ENCODE measurements around the gene ARMC3. TPM values are rescaled to one million over a fixed set of nuclear protein-coding genes. Genes with fewer than 3 reads are reported as not detected.
A peak's percentile ranks its signal among the peaks of the same experiment; 100 is the strongest.

Gene ARMC3
- total RNA-seq, 1 experiment from 2014 or later = not detected

- no peaks in the 10 kb centered on the region for H3K36me3 ChIP-seq
- H3K27ac ChIP-seq = no peak overlapping the region
- no peak overlapping the region for H3K4me3 ChIP-seq
- DNase-seq = peak in 1 of 2 experiments; percentile 46
- H3K9me3 ChIP-seq (replicated peaks) = no peaks in the 10 kb centered on the region
- H3K4me1 ChIP-seq = peaks cover 11% of the 10 kb centered on the region
- no peaks in the 10 kb centered on the region for H3K27me3 ChIP-seq
These were observed 107.7 kb downstream of the ARMC3 start for GRCh38 chr10:23035569-23035968.

- DNase-seq = no peak
- no peaks in the 10 kb centered on the region for H3K4me1 ChIP-seq
- H3K27me3 ChIP-seq = no peaks in the 10 kb centered on the region
- H3K4me3 ChIP-seq = no peak overlapping the region
- H3K36me3 ChIP-seq = no peaks in the 10 kb centered on the region
- no peak overlapping the region for H3K27ac ChIP-seq
- H3K9me3 ChIP-seq (replicated peaks) = no peaks in the 10 kb centered on the region
These were observed 109.3 kb downstream of the ARMC3 start for GRCh38 chr10:23037152-23037551.

GRCh38 chr10:23037561-23037960, 109.7 kb downstream of the ARMC3 start:
- no peak for DNase-seq
- Histone ChIP-seq H3K4me3 (no peak overlapping the region), H3K36me3 (no peaks in the 10 kb centered on the region), H3K4me1 (no peaks in the 10 kb centered on the region), H3K9me3 (replicated peaks) (no peaks in the 10 kb centered on the region), H3K27ac (no peak overlapping the region), H3K27me3 (no peaks in the 10 kb centered on the region)

- Histone ChIP-seq H3K36me3 (no peaks in the 10 kb centered on the region), H3K4me1 (no peaks in the 10 kb centered on the region)
- DNase-seq = no peak
These were observed 110.3 kb downstream of the ARMC3 start for GRCh38 chr10:23038172-23038571.

GRCh38 chr10:23040002-23040401, 112.1 kb downstream of the ARMC3 start:
- Histone ChIP-seq H3K9me3 (replicated peaks) (no peaks in the 10 kb centered on the region), H3K4me1 (no peaks in the 10 kb centered on the region), H3K4me3 (no peak overlapping the region), H3K27me3 (no peaks in the 10 kb centered on the region), H3K36me3 (no peaks in the 10 kb centered on the region), H3K27ac (no peak overlapping the region)
- DNase-seq = no peak

More at GRCh38 chr10:23038172-23038571, 110.3 kb downstream of the ARMC3 start:
- Histone ChIP-seq H3K4me3 (no peak overlapping the region), H3K27ac (no peak overlapping the region), H3K27me3 (no peaks in the 10 kb centered on the region), H3K9me3 (replicated peaks) (no peaks in the 10 kb centered on the region)

- no peaks in the 10 kb centered on the region for H3K27me3 ChIP-seq
- peaks cover 19% of the 10 kb centered on the region for H3K4me1 ChIP-seq
- no peak overlapping the region for H3K27ac ChIP-seq
- no peaks in the 10 kb centered on the region for H3K36me3 ChIP-seq
- H3K9me3 ChIP-seq (replicated peaks) = no peaks in the 10 kb centered on the region
- H3K4me3 ChIP-seq = no peak overlapping the region
- peak; percentile 28 to 74 for DNase-seq
These were observed 118.2 kb downstream of the ARMC3 start for GRCh38 chr10:23046027-23046426.

GRCh38 chr10:23047201-23048050, 119.6 kb downstream of the ARMC3 start:
- no peak for DNase-seq
- H3K4me1 ChIP-seq = peaks cover 19% of the 10 kb centered on the region
- H3K4me3 ChIP-seq = no peak overlapping the region
- no peak overlapping the region for H3K27ac ChIP-seq
- no peaks in the 10 kb centered on the region for H3K36me3 ChIP-seq
- no peaks in the 10 kb centered on the region for H3K9me3 ChIP-seq (replicated peaks)
- H3K27me3 ChIP-seq = no peaks in the 10 kb centered on the region

GRCh38 chr10:23048191-23048590, 120.3 kb downstream of the ARMC3 start:
- no peak overlapping the region for H3K27ac ChIP-seq
- no peaks in the 10 kb centered on the region for H3K27me3 ChIP-seq
- no peak overlapping the region for H3K4me3 ChIP-seq
- peaks cover 21% of the 10 kb centered on the region for H3K4me1 ChIP-seq
- no peaks in the 10 kb centered on the region for H3K36me3 ChIP-seq
- no peak for DNase-seq
- H3K9me3 ChIP-seq (replicated peaks) = no peaks in the 10 kb centered on the region

- no peak for DNase-seq
- no peaks in the 10 kb centered on the region for H3K36me3 ChIP-seq
These were observed 123.4 kb downstream of the ARMC3 start for GRCh38 chr10:23051278-23051677.

GRCh38 chr10:23051855-23052331, 124.0 kb downstream of the ARMC3 start:
- no peak overlapping the region for H3K27ac ChIP-seq
- DNase-seq = no peak
- no peaks in the 10 kb centered on the region for H3K9me3 ChIP-seq (replicated peaks)
- no peaks in the 10 kb centered on the region for H3K36me3 ChIP-seq
- H3K4me3 ChIP-seq = no peak overlapping the region
- no peaks in the 10 kb centered on the region for H3K27me3 ChIP-seq
- H3K4me1 ChIP-seq = peaks cover 5% of the 10 kb centered on the region; the same call in 1 of the 2 replicates

More at GRCh38 chr10:23051278-23051677, 123.4 kb downstream of the ARMC3 start:
- Histone ChIP-seq H3K27ac (no peak overlapping the region), H3K27me3 (no peaks in the 10 kb centered on the region), H3K4me1 (peaks cover 11% of the 10 kb centered on the region), H3K4me3 (no peak overlapping the region), H3K9me3 (replicated peaks) (no peaks in the 10 kb centered on the region)

- Histone ChIP-seq H3K27ac (no peak overlapping the region), H3K36me3 (no peaks in the 10 kb centered on the region), H3K4me1 (peaks cover 2% of the 10 kb centered on the region; the same call in 1 of the 2 replicates), H3K9me3 (replicated peaks) (no peaks in the 10 kb centered on the region), H3K27me3 (no peaks in the 10 kb centered on the region; the same call in 1 of the 2 replicates), H3K4me3 (no peak overlapping the region)
- peak in 1 of 2 experiments; percentile 36 for DNase-seq
These were observed 125.2 kb downstream of the ARMC3 start for GRCh38 chr10:23053036-23053435.

- DNase-seq = no peak
- H3K4me1 ChIP-seq = peaks cover 2% of the 10 kb centered on the region; the same call in 1 of the 2 replicates
- no peak overlapping the region for H3K27ac ChIP-seq
- H3K4me3 ChIP-seq = no peak overlapping the region
- H3K36me3 ChIP-seq = no peaks in the 10 kb centered on the region
- H3K27me3 ChIP-seq = no peaks in the 10 kb centered on the region; the same call in 1 of the 2 replicates
- H3K9me3 ChIP-seq (replicated peaks) = peaks cover 7% of the 10 kb centered on the region; the same call in 1 of the 2 replicates
These were observed 127.8 kb downstream of the ARMC3 start for GRCh38 chr10:23055424-23056185.

GRCh38 chr10:23056186-23056579, 128.3 kb downstream of the ARMC3 start:
- Histone ChIP-seq H3K4me3 (no peak overlapping the region), H3K9me3 (replicated peaks) (peaks cover 7% of the 10 kb centered on the region; the same call in 1 of the 2 replicates), H3K36me3 (no peaks in the 10 kb centered on the region), H3K4me1 (peaks cover 2% of the 10 kb centered on the region; the same call in 1 of the 2 replicates), H3K27me3 (no peaks in the 10 kb centered on the region; the same call in 1 of the 2 replicates), H3K27ac (no peak overlapping the region)
- no peak for DNase-seq

- Histone ChIP-seq H3K27me3 (no peaks in the 10 kb centered on the region; the same call in 1 of the 2 replicates), H3K9me3 (replicated peaks) (peaks cover 7% of the 10 kb centered on the region; the same call in 1 of the 2 replicates), H3K36me3 (no peaks in the 10 kb centered on the region), H3K27ac (no peak overlapping the region), H3K4me3 (no peak overlapping the region), H3K4me1 (peaks cover 7% of the 10 kb centered on the region; the same call in 1 of the 2 replicates)
- DNase-seq = no peak
These were observed 130.5 kb downstream of the ARMC3 start for GRCh38 chr10:23058366-23058765.

GRCh38 chr10:23060918-23061317, 133.1 kb downstream of the ARMC3 start:
- Histone ChIP-seq H3K4me3 (no peak overlapping the region), H3K27me3 (no peaks in the 10 kb centered on the region; the same call in 1 of the 2 replicates), H3K9me3 (replicated peaks) (peaks cover 7% of the 10 kb centered on the region; the same call in 1 of the 2 replicates), H3K27ac (no peak overlapping the region), H3K36me3 (no peaks in the 10 kb centered on the region), H3K4me1 (peaks cover 22% of the 10 kb centered on the region)
- no peak for DNase-seq
